Endothelial cell (in vitro differentiated cells): ENCODE results near the gene GALNT8. TPM values are rescaled to one million over a fixed set of nuclear protein-coding genes. Genes with fewer than 3 reads are reported as not detected.

ENCODE experiments used
- DNase-seq: peaks from one replicate; pipeline ENCODE4 v3.0.0; 2021; ENCODE audit warnings: low spot score
- H3K27ac Mint-ChIP-seq: one replicate; pipeline ENCODE4 v1.8.0; 2021; ENCODE audit warnings: mixed read lengths, inconsistent platforms; ENCODE audit not compliant: unreplicated experiment
- H3K27me3 Mint-ChIP-seq: one replicate; pipeline ENCODE4 v1.8.0; 2021; ENCODE audit warnings: mild to moderate bottlenecking, moderate library complexity, mixed read lengths, inconsistent platforms; ENCODE audit not compliant: unreplicated experiment
- H3K36me3 Mint-ChIP-seq: one replicate; pipeline ENCODE4 v1.8.0; 2021; ENCODE audit warnings: mild to moderate bottlenecking, low read depth, mixed read lengths, inconsistent platforms; ENCODE audit not compliant: unreplicated experiment
- H3K4me1 Mint-ChIP-seq: one replicate; pipeline ENCODE4 v1.8.0; 2021; ENCODE audit warnings: mild to moderate bottlenecking, mixed read lengths, inconsistent platforms; ENCODE audit not compliant: unreplicated experiment
- H3K4me3 Mint-ChIP-seq: one replicate; pipeline ENCODE4 v1.8.0; 2021; ENCODE audit warnings: mild to moderate bottlenecking, mixed read lengths, inconsistent platforms; ENCODE audit not compliant: unreplicated experiment
- H3K9me3 Mint-ChIP-seq: one replicate; pipeline ENCODE4 v1.8.0; 2021; ENCODE audit warnings: mixed read lengths, inconsistent platforms; ENCODE audit not compliant: unreplicated experiment
- total RNA-seq: library from RNA; stranded (reverse); fragmentation: NEBNext Ultra II Directional; extraction: Animal tissue kit (Norgen Biotek cat#: 25700); gene quantifications from one replicate; pipeline ENCODE4 v1.2.1, GENCODE V29; 2021; ENCODE audit not compliant: unreplicated experiment
- TF ChIP-seq, protein P1 (sequence below): fragments of 200-600 bp; sonication (generic); IDR thresholded peaks from one replicate; pipeline ENCODE4 v1.5.0; 2021; ENCODE audit warnings: antibody characterized with exemption; ENCODE audit not compliant: unreplicated experiment

Gene GALNT8
- total RNA-seq, 1 donor from 2014 or later: 31.6 TPM

- DNase-seq: no peak
- no peaks in the 10 kb centered on the region for H3K9me3 Mint-ChIP-seq
- no peak overlapping the region for H3K4me3 Mint-ChIP-seq
- H3K27me3 Mint-ChIP-seq: peaks cover 10% of the 10 kb centered on the region
- peaks cover 61% of the 10 kb centered on the region for H3K4me1 Mint-ChIP-seq
- peaks cover 22% of the 10 kb centered on the region for H3K36me3 Mint-ChIP-seq
- TF ChIP-seq, protein P1, sequence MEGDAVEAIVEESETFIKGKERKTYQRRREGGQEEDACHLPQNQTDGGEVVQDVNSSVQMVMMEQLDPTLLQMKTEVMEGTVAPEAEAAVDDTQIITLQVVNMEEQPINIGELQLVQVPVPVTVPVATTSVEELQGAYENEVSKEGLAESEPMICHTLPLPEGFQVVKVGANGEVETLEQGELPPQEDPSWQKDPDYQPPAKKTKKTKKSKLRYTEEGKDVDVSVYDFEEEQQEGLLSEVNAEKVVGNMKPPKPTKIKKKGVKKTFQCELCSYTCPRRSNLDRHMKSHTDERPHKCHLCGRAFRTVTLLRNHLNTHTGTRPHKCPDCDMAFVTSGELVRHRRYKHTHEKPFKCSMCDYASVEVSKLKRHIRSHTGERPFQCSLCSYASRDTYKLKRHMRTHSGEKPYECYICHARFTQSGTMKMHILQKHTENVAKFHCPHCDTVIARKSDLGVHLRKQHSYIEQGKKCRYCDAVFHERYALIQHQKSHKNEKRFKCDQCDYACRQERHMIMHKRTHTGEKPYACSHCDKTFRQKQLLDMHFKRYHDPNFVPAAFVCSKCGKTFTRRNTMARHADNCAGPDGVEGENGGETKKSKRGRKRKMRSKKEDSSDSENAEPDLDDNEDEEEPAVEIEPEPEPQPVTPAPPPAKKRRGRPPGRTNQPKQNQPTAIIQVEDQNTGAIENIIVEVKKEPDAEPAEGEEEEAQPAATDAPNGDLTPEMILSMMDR: no peak
- no peak overlapping the region for H3K27ac Mint-ChIP-seq
Observed at GRCh38 chr12:4812624-4813327, 92.6 kb downstream of the GALNT8 start.

DNA sequence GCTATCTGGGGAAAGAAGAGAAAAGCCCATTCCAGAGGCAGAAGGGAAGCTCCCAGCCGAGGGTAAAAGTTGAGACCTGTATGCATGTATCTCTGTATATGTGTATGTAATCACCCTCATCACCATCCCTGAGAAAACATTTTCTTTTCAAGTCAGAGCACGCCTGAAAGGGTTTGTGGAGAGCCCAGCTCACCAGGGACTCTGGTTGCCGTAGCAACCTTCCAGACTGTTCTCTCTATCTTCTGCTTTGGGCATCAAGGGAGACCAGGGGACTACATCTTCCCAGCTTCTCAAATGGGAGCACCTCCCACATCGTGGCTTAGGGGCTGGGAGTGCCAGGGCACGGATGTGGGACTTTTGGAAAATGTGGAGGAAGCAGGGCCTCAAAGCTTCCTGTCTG is 93.5 kb downstream of the GALNT8 start:
- Mint-ChIP-seq H3K4me3 (no peak overlapping the region), H3K27ac (no peak overlapping the region), H3K9me3 (no peaks in the 10 kb centered on the region), H3K36me3 (peaks cover 26% of the 10 kb centered on the region), H3K27me3 (peaks cover 8% of the 10 kb centered on the region), H3K4me1 (peaks cover 62% of the 10 kb centered on the region)
- TF ChIP-seq, protein P1: no peak
- DNase-seq: no peak

DNA sequence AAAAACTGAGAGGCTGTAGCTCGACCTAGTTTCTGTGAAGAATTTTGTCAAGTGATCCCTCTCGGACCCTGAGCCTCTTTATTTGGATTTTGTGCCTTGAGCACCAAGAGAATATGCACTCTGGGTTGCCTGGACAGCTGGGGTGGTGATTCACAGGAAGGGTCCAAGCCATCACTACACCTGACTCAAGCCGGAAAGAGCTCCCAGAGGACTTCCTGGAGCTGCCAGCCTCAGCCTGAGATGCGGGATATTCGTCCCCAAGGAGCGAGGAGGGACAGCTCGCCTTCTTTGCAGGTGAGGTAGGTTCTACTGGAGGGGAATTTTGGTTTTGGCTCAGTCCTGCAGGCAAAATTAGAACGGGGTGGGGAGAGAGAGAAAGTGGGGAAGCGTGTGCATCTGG is 94.3 kb downstream of the GALNT8 start:
- TF ChIP-seq, protein P1: no peak
- Mint-ChIP-seq H3K27me3 (peaks cover 5% of the 10 kb centered on the region), H3K4me1 (peaks cover 60% of the 10 kb centered on the region), H3K4me3 (peak overlapping the region; percentile 40), H3K36me3 (peaks cover 29% of the 10 kb centered on the region), H3K9me3 (no peaks in the 10 kb centered on the region), H3K27ac (no peak overlapping the region)
- no peak for DNase-seq

DNA sequence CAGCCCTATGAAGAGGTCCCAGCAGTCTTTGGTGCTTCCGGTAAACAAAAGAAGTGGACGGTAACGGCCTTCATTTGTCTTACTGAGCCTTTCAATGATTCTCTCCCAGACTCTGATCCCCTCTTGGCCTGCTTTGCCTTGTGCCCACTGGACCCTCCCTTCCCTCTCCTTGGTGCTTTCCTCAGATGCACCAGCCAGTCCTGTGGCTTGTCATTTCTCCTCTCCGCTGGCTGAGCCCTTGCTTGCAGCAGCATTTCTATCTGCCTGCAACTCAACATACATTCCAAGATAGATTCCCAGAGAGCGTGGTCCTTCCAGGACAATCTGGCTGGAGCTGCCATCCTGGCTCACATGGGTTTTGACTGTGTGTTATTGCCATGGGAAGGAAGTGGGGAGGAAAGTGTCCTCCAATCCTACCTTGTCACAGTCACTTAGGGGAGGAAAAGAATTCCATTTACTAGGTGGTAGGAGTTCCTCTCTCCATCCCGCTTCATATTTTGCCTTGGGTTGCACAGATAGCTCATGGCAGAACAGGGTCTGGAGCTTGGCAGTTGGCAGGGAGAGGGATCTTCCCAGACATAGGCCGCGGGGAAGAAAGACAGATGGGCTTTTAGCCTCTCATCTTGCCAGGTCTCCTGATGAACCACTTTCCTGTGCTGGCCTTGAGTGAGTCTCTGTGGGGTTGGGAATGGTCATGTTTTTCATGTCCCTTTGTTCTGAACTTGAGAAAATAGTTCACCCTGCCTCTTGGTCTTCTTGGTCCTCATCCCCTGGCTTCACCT is 96.7 kb downstream of the GALNT8 start:
- Mint-ChIP-seq H3K27me3 (peaks cover 3% of the 10 kb centered on the region), H3K4me3 (no peak overlapping the region), H3K4me1 (peaks cover 45% of the 10 kb centered on the region), H3K9me3 (no peaks in the 10 kb centered on the region), H3K27ac (no peak overlapping the region), H3K36me3 (peaks cover 29% of the 10 kb centered on the region)
- DNase-seq: no peak
- TF ChIP-seq, protein P1: no peak

GRCh38 chr12:4817880-4818279 is 97.7 kb downstream of the GALNT8 start:
- Mint-ChIP-seq H3K36me3 (peaks cover 32% of the 10 kb centered on the region), H3K4me1 (peaks cover 45% of the 10 kb centered on the region), H3K4me3 (no peak overlapping the region), H3K9me3 (no peaks in the 10 kb centered on the region), H3K27ac (no peak overlapping the region), H3K27me3 (peaks cover 2% of the 10 kb centered on the region)
- DNase-seq: no peak
- TF ChIP-seq, protein P1: no peak
